ENCODE data around the gene KIF5C. TPM values are rescaled to one million over a fixed set of nuclear protein-coding genes. Genes with fewer than 3 reads are reported as not detected.

The KIF5C gene
- total RNA-seq, 1 donor from 2014 or later: under 0.01 TPM

- DNase-seq (ENCODE audit: low read depth in 2 of 2): no peak
These were observed 49.6 kb downstream of the KIF5C start for GRCh38 chr2:148924514-148925178.

DNA sequence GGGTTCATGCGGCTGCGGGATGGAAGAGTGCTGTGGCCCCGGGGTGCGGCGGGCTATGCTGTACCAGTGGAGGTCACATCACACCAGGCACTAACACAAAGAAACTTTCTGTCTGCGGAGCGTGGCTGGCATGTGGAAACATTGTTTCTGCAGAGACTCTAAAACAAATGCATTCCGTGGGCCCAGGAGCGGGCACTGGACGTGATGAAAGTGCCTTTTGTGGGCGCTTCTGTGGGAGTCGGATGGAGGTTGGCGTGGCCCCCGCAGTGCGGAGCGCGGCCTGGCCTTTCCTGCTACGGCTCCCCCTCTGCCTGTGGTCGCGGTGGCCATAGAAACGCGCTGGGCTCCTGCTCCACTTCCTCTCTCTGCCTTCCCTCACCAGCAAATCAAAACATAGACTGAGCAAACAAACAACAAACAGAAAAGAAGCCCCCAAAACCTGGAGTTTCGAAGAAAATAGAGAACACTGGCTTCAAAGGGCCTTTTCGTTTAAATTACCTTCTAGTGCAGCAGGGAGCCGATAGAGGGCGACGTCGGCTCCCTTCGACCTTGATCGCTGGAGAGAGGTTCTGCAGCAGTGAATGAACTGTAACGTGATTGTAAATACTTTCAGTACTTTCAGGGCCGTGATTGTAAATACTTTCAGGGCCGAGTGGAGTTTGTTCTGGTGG, 51.4 kb downstream of the KIF5C start:
- peak; percentile 18 to 52 for DNase-seq (ENCODE audit: low read depth in 2 of 2)

DNA sequence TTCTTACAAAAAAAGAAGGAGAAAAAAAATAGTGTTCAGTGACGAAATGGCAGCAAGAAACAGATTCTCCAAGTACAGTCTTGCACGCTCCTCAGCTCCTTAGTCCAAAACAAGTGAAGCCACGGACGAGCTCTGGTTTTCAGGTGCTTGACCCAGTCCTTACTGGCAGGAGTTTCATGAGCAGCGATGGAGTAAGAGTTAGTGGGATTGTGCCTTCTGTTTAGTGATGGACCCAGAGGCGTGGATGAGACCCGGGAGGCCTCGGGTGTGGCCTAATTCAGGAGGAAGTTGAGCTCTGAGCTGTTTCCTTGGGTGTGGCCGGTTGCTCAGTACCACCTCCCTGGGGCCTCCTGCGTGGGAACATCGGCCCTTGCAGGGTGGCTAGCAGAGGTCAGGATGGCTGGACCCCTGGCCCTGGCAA, 52.0 kb downstream of the KIF5C start:
- DNase-seq (ENCODE audit: low read depth in 2 of 2): peak in 1 of 2 donors; percentile 0

DNA sequence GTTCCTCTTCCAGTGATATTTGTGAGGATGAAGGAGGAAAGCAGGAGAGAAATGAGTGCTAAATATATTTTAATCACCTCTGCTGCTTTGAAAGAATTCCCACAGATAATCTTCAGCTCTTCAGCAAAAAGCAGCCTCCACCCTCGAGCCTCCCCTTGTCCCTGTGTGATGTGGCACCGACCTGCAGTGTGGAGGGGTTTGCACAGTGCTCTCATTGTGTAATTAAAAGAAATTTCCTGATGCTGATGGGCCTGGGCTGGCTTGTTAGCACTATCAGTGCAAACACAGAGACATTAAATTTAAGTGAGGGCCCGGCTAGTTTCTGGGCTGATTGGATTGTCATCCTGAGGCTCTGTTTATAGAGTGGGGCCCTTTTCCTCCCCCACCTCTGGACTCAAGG, 53.4 kb downstream of the KIF5C start:
- no peak for DNase-seq (ENCODE audit: low read depth in 2 of 2)

DNA sequence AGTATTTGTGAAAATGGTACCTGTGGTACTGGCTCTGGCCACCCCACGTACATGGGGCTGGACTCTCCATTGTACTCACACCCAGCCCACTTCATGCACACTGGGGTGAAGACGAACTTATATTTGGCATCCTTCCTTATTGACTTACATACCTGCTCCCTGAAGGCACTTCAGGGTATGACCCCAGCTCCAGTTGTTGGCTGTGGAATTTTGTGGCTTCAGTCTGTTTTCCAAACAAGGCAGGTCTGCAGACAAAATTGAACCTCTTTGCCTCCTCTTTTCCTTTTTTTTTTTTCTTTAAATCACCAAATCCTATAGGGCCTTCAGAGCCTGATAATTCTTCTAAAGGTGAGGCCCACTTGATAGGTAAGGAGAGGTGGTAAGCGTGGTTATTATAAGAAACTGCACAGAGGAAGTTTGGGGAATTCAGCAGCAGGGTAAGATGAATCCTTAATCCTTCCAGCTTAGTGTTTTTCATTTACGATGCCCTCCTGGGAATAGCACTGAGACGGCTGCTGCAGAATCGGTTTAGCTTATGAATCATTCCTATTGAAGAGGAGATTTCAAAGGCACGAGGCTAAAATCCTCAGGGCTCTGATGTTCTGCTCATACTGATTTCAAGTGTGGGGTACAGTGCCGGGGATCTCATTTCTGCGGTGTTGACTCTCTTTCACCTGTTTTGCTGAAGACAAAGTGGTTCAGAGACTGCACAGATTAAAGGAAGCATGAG, 55.2 kb downstream of the KIF5C start:
- no peak for DNase-seq (ENCODE audit: low read depth in 2 of 2)

- DNase-seq (ENCODE audit: low read depth in 2 of 2): no peak
These were observed 57.5 kb downstream of the KIF5C start for GRCh38 chr2:148932536-148932935.

GRCh38 chr2:148933456-148933855, 58.4 kb downstream of the KIF5C start:
- DNase-seq (ENCODE audit: low read depth in 2 of 2): no peak

- no peak for DNase-seq (ENCODE audit: low read depth in 2 of 2)
These were observed 60.8 kb downstream of the KIF5C start for GRCh38 chr2:148935791-148936190.

DNA sequence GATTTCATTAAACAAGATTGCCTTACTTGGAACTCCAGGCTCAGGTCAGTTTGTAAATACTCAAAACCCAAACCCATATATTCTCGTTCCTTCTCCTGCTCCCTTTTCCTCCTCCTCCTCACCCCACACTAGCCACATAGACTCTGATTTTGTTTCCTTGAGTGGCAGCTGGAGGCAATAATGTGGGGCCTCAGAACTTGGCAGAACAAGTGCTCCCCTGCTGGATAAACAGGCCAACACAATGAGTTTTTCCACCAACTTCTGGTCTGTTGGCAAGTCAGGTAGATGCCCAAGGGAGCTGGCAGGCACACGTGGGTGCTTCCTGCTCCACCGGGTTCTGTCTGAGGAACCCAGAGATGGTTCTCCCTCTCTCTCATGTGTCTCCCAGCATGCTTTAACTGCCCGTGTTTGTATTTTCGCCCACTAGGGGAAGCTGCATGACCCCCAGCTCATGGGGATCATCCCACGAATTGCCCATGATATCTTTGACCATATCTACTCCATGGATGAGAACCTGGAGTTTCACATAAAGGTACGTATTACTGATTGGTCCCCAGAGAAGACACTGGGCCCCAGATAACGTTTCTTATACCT, 61.9 kb downstream of the KIF5C start:
- DNase-seq (ENCODE audit: low read depth in 2 of 2): no peak

- DNase-seq (ENCODE audit: low read depth in 2 of 2): no peak
These were observed 64.2 kb downstream of the KIF5C start for GRCh38 chr2:148939271-148939670.

- no peak for DNase-seq (ENCODE audit: low read depth in 2 of 2)
These were observed 68.1 kb downstream of the KIF5C start for GRCh38 chr2:148943097-148943496.

- DNase-seq (ENCODE audit: low read depth in 2 of 2): no peak
These were observed 69.5 kb downstream of the KIF5C start for GRCh38 chr2:148944536-148944935.

DNA sequence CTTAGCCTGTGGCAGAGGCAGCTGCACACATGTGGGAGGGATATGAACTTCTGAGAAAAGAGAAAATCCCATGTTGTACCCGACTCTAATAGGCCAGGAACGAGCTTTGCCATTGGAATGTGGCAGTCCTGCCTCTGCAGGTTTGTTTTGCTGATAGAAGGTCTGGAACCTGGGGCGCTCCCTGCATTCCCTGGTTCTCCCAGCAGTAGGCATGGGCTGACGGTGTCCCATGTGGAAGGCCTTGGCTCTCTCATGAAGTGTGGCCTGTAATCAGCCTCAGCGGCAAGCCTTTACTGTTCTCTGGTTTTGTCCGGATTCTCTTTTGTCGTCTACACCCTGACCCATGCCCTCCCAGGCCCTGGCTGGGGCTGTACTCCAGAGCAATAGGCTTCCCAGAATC, 72.3 kb downstream of the KIF5C start:
- DNase-seq (ENCODE audit: low read depth in 2 of 2): no peak

GRCh38 chr2:148948868-148949267, 73.8 kb downstream of the KIF5C start:
- DNase-seq (ENCODE audit: low read depth in 2 of 2): no peak

GRCh38 chr2:148949348-148949747, 74.3 kb downstream of the KIF5C start:
- no peak for DNase-seq (ENCODE audit: low read depth in 2 of 2)

DNA sequence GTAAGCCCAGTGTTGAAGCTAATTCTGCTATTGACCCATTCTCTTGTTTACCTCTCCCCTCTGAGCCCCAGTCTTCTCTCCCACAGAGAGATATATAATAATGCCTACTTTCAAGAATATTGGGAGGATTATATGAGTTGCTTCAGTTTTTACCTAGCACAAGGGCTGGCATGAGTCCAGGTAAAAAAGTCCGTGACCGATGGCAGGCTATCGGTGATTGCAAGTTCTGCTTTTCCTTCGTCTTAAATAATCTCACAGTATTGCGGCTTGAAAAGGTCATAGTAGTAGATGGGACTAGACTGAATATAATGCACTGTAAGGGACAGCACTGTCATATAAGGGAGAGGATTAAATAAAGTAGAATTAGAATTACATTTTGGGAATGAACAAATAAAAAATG, 77.6 kb downstream of the KIF5C start:
- no peak for DNase-seq (ENCODE audit: low read depth in 2 of 2)

- no peak for DNase-seq (ENCODE audit: low read depth in 2 of 2)
These were observed 78.4 kb downstream of the KIF5C start for GRCh38 chr2:148953426-148953825.

DNA sequence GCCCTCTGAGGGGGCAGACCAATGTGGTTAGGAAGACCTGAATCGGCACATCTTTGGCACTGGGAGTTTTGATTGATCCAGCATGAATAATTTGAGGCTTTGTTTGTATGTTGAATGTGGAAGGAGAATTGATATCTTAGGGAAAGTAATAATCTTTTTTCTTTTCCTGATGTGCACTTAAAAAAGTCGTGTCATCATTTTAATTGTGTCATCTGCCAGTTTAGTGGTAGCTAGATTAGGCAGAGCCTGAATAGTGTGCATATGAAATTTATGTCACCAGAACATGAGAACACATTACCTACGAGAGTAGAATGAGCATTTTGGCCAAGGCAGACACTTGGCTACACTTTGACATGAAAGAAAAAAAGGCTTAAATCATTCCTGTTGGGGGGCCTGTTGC, 79.5 kb downstream of the KIF5C start:
- DNase-seq (ENCODE audit: low read depth in 2 of 2): no peak

DNA sequence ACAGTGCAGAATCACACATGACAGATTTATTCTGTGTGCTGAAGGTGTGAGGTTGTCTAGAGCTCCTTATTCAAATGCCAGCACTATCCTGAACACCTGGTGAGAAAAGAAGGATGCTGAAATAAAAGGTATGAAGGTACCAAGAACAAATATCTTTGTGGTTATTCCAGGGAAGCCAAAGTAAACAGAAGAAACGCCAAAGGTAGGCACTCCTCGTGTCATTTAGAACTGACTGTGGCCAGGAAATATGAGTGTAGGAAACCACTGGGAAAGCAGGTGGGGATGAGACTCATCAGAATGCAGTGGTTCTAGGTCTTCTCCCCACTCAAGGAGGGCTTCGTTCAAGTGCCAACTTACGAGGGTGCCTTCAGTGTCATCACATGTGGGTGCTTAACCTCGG, 80.8 kb downstream of the KIF5C start:
- no peak for DNase-seq (ENCODE audit: low read depth in 2 of 2)

DNA sequence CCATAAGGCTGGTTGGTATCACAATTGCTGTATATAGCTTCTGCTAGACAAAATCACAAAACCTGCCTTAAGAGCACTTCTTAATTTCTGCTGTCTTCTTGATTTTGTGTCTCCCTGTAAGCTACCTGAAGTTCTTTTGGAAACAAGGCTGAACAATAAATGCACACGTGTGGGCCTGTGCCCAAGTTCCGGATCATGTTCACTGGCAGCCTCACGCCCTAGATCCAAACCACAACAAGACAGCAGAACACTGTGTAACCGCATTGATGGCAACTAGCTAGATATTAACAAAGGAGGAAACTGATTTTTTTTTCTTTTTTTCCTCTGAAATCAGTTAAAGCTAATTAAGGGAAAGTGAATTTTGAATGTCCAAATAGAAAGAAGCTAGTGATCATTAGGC, 82.0 kb downstream of the KIF5C start:
- no peak for DNase-seq (ENCODE audit: low read depth in 2 of 2)

DNA sequence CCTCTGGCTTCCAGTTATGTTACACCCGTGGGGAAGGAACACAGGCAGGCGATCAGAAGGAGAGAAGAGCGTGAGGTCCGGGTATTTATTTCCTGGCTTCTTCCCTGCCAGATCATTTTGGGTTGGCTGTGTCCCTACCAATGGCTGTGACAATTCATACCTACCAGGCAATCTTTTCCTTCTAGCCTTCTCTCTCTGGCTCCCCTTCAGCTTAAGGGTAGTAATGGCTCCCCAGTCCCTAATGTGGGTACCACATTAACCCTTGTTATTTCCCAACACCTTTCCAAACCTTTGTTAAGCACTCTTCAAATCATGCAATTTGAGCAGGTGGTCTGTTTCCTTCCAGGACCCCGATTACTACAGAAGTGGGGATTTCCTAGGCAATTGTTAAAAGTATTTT, 84.7 kb downstream of the KIF5C start:
- no peak for DNase-seq (ENCODE audit: low read depth in 2 of 2)

GRCh38 chr2:148960483-148960882, 85.5 kb downstream of the KIF5C start:
- DNase-seq (ENCODE audit: low read depth in 2 of 2): no peak
